ES-I3 (cell line): ENCODE measurements around the gene TNFAIP3.
A peak's percentile ranks its signal among the peaks of the same experiment; 100 is the strongest.

ENCODE experiments used
- H3K36me3 ChIP-seq: 2 replicates; pipeline ENCODE4 v1.6.1; 2013; ENCODE audit warnings: mild to moderate bottlenecking, low read length, control low read depth, moderate library complexity; ENCODE audit not compliant: insufficient read depth
- H3K4me1 ChIP-seq: 2 replicates; pipeline ENCODE4 v1.6.1; 2013; ENCODE audit warnings: mild to moderate bottlenecking, control low read depth, low read length; ENCODE audit not compliant: insufficient read depth
- H3K9ac ChIP-seq: 2 replicates; pipeline ENCODE4 v1.6.1; 2013; ENCODE audit warnings: low read depth, mild to moderate bottlenecking, low read length, moderate library complexity
- H3K9me3 ChIP-seq: 2 replicates; pipeline ENCODE4 v1.6.1; 2013; ENCODE audit warnings: mild to moderate bottlenecking, low read length, moderate library complexity; ENCODE audit not compliant: control insufficient read depth, insufficient read depth

Gene TNFAIP3

GRCh38 chr6:137864812-137865508 is 2.1 kb upstream of the TNFAIP3 start:
- peaks cover 36% of the 10 kb centered on the region for H3K4me1 ChIP-seq
- H3K36me3 ChIP-seq, result no peaks in the 10 kb centered on the region
- no peak overlapping the region for H3K9ac ChIP-seq
- H3K9me3 ChIP-seq, result no peaks in the 10 kb centered on the region

DNA sequence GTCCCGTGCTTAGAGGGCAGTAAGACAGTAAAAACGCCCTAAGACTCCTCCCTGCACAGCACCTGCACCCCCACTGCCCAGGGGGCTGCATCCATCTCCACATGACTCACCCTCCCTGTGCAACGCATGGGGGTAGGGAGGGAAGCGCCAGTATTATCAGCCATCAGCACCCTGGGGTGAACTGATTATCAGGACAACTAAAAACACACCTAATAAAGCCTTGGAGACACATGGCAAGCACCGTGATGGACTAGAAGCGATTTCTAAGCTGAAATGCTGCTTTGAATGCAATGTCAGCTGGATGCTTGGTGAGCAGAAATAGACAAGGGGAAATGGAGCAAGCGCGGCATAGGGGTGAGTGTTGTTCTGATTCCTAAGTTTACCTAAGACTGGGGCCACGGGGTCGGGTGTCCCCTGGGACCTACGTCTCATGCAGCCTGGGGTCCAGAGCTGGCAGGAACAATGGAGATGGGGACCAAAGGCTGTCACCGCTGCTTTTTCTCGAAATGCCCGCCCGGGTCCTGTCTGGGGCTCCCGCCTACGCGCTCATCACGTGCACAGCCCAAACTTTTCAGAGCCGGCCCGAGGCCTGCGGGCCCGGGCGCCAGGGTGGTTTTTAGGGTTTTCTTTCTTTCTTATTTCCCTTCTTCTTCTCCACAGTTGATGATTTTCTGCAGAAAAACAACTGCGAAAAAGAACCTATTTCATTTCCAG is 702 bp upstream of the TNFAIP3 start:
- Histone ChIP-seq H3K36me3 (peaks cover 2% of the 10 kb centered on the region; the same call in 1 of the 2 replicates), H3K9ac (peak overlapping the region; percentile 63), H3K9me3 (no peaks in the 10 kb centered on the region), H3K4me1 (peaks cover 33% of the 10 kb centered on the region)

DNA sequence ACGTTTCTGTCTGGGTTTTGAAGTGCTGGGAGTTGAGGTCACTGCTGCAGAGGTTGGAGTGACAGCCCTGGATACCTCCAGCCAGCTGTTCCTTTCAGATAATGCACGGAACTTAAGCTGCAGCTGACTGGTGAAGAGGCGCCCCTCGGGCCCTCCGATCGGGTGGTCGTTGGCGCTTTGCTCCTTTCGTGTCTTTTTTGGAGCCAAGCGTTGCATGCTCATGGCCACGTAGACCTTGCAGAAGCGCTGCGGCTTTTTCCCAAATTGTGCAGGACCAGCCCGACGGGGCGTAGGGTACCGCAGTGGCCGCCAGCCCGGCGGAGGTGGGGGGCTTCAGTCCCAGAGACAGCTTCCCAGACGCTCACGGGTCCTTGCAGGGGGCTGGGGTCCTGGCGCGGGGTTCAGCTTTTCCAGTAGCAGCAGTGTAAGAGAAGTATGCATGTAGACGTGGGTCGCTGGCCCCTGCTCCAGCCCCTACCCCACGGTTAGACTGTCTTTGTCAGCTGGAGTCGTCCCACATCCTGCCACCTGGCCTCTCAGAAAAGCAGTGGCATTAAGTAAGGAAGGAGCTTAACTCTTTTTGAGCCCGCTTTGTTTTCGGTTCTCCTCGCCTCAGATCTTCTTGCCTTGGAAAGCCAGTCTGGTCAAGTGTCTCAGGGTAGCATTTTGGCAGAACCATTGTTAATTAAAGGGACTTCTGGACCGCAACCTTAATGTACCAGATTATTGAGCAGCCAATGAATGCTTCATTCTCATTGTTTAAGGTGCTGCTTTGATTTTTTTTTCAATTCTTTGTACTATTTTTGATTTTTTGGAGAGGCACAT is 838 bp downstream of the TNFAIP3 start:
- Histone ChIP-seq H3K9me3 (no peaks in the 10 kb centered on the region), H3K36me3 (peaks cover 2% of the 10 kb centered on the region; the same call in 1 of the 2 replicates), H3K9ac (peak overlapping the region; percentile 87), H3K4me1 (peaks cover 25% of the 10 kb centered on the region)

GRCh38 chr6:137868721-137869548 is 1.9 kb downstream of the TNFAIP3 start:
- Histone ChIP-seq H3K9ac (peak overlapping the region; percentile 87; the same call in 1 of the 2 replicates), H3K36me3 (peaks cover 2% of the 10 kb centered on the region; the same call in 1 of the 2 replicates)

DNA sequence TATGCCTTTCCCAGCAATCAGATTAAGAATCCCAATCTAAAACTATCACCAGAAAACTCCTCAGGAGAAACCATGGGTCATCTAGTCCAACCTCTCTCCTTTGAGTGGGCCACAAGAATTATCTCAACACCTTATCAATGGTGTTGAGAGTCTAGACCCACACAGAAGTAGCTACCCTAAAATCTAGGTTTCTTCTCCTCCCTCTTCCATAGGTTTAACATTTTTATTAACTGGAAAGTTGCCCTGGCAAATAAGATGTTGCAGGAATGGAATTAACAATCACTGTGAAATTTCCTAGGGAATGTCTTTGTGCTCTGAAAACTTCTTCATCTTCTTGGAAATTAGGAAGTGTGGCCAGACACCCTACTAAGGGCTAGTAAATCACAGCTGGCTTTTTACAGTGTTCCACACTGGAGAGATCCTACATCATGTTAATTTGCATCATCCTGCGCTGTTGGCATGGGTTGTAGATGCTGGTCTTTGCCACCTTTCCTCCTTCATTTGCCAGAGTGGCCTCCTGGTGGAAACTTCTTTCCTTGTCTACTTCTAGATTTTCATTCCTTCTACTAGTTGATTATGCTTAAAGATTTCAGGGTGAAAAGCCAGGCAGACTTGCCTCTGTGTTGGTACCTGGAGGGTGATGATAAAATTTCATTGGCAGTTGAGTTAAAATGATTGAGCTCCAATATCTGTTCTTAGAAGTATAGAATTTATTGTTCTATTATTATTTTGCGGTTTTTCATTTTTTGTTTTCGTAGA is 2.7 kb downstream of the TNFAIP3 start:
- no peaks in the 10 kb centered on the region for H3K9me3 ChIP-seq
- H3K36me3 ChIP-seq, result peaks cover 2% of the 10 kb centered on the region; the same call in 1 of the 2 replicates
- no peak overlapping the region for H3K9ac ChIP-seq
- peaks cover 22% of the 10 kb centered on the region for H3K4me1 ChIP-seq

More at GRCh38 chr6:137868721-137869548, 1.9 kb downstream of the TNFAIP3 start:
- H3K9me3 ChIP-seq, result no peaks in the 10 kb centered on the region
- H3K4me1 ChIP-seq, result peaks cover 22% of the 10 kb centered on the region

DNA sequence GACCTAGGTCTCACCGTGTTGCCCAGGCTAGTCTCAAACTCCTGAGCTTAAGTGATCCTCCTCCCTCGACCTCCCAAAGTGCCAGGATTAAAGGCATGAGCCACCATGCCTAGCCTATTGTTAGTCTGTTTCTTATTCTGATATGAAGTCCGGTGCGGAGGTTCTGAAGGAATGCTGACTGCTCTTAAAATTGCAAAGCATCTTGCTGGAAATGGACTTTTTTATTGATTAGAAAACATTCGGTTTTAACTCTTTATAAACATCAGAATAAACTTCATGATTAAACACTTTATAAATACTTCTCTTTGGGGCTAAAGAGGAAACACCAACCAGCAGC is 3.2 kb downstream of the TNFAIP3 start:
- Histone ChIP-seq H3K36me3 (peaks cover 2% of the 10 kb centered on the region; the same call in 1 of the 2 replicates), H3K4me1 (peaks cover 17% of the 10 kb centered on the region), H3K9ac (no peak overlapping the region), H3K9me3 (no peaks in the 10 kb centered on the region)

DNA sequence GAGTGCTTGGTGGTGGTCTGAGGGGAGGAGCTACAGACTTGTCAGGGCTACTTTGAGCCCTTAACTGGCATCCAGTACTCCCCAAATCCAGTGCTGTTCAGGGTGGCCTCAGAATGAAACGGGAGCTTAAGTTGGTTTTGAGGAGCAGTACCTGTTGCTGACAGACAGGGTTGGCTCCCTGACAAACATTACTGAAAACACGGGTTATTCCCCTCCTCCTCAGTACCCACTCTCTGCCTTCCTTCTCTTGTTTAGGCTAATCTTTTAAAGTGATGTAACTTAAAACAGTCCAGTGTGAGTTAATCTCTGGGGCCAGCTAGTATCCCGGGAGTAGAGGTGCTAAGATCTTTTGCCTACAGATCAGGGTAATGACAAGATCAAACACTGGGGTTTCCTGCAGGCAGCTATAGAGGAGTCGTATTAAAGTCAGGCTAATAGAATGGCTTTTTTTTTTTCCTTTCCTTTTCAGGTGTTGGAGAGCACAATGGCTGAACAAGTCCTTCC is 3.7 kb downstream of the TNFAIP3 start:
- Histone ChIP-seq H3K4me1 (peaks cover 11% of the 10 kb centered on the region), H3K9ac (no peak overlapping the region), H3K9me3 (no peaks in the 10 kb centered on the region), H3K36me3 (peaks cover 6% of the 10 kb centered on the region; the same call in 1 of the 2 replicates)

GRCh38 chr6:137871291-137871690 is 4.2 kb downstream of the TNFAIP3 start:
- H3K4me1 ChIP-seq, result peaks cover 10% of the 10 kb centered on the region
- H3K36me3 ChIP-seq, result peaks cover 8% of the 10 kb centered on the region; the same call in 1 of the 2 replicates
- H3K9me3 ChIP-seq, result no peaks in the 10 kb centered on the region
- H3K9ac ChIP-seq, result no peak overlapping the region

DNA sequence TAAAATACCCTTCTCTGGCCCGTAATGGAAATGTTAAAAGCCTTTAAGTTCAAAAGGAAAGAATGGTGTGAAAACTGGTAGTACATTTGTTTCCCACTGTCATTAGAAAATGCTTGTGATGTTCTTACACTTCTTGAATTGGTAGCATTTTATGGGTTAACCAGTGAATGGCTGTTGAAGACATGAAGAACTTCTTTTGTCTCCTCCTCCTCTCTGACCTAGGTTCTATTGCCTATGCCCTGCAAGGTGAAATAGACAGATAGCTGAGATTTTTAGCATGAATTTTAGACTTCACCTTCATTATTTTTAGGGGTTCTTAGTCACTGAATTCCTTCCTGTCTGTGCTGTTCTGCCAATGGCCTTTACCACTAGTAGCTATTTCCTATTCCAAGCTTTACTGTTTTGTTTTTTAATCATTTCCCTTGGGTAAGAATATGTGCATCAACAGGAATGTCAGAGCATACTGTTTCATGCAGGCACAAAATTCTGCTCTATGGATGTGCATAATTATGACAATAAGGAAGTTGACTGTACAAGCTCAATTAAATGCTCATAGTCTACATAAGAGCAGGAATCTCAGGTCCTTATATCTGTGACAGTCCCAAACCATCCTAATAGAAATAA is 4.9 kb downstream of the TNFAIP3 start:
- no peak overlapping the region for H3K9ac ChIP-seq
- peaks cover 10% of the 10 kb centered on the region for H3K4me1 ChIP-seq
- H3K36me3 ChIP-seq, result peaks cover 8% of the 10 kb centered on the region; the same call in 1 of the 2 replicates
- H3K9me3 ChIP-seq, result no peaks in the 10 kb centered on the region

DNA sequence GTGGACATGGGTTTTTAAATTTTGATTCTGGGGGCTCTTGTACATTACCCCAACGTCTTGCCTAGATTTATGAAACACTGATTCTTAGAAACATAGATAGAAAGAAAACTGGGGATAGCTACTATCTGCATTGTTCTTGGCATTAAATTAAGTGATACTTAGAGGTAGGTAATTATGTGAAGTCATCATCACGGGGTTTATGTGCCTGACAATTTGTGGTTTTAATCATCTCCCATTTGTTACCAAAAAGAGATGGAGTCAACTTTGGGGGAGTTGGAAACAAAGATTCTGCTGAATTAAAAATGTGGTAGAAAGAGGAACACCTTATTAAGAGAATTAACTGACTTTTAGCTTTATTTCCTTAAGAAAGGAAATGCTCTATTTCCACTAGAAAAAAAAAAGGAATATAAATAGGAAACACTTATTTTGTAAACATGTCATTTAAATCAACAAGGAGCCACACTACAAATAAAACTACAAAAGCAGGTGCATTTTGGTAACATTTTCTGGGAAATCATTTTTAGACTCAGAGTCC is 5.6 kb downstream of the TNFAIP3 start:
- Histone ChIP-seq H3K4me1 (peaks cover 10% of the 10 kb centered on the region), H3K36me3 (peaks cover 8% of the 10 kb centered on the region; the same call in 1 of the 2 replicates), H3K9ac (no peak overlapping the region), H3K9me3 (no peaks in the 10 kb centered on the region)

- no peaks in the 10 kb centered on the region for H3K9me3 ChIP-seq
- H3K4me1 ChIP-seq, result peaks cover 10% of the 10 kb centered on the region
- no peak overlapping the region for H3K9ac ChIP-seq
- H3K36me3 ChIP-seq, result peaks cover 8% of the 10 kb centered on the region; the same call in 1 of the 2 replicates
Measured at GRCh38 chr6:137873273-137873762, 6.3 kb downstream of the TNFAIP3 start.

DNA sequence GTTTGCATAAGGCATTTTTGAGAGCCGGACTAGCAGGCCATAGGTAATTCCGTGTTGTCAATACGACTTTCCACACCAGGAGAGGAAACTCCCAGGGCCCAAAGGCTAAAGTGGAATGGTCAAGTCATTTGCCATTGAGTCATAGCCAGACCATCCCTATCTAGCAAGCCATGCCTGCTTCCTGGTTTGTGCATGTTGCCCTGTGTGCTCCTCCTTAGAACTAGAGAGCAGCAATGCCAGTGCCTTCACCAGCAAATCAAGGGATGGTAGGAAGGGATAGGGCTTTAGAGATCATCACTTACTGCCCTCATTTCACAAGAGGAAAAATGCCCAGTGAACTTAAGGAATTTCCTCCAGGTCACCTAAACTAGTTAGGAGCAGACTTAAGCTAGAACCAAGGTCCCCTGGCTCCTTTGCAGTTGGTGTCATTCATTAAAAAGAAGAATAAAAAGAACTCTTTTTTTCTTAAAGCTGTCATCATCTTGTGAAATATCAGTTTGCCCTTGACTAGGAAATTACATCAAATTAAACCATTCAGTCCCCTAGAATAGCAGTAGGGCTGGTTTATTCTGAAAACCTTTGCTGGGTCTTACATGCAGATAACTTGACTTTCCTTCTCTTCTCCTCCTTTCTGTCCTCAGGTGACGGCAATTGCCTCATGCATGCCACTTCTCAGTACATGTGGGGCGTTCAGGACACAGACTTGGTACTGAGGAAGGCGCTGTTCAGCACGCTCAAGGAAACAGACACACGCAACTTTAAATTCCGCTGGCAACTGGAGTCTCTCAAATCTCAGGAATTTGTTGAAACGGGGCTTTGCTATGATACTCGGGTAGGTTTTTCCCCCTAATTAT is 7.4 kb downstream of the TNFAIP3 start:
- Histone ChIP-seq H3K4me1 (peaks cover 19% of the 10 kb centered on the region), H3K9ac (no peak overlapping the region), H3K36me3 (peaks cover 8% of the 10 kb centered on the region; the same call in 1 of the 2 replicates)

More for the DNA sequence above, 7.4 kb downstream of the TNFAIP3 start:
- no peaks in the 10 kb centered on the region for H3K9me3 ChIP-seq
